ENCODE results near the gene TLDC2. TPM values are rescaled to one million over a fixed set of nuclear protein-coding genes. Genes with fewer than 3 reads are reported as not detected.
A peak's percentile ranks its signal among the peaks of the same experiment; 100 is the strongest.

Gene TLDC2
- total and polyA plus RNA-seq, 4 donors, result 0.05 to 0.33 (median 0.08) TPM; not detected in 1

- 78% methylated on average over 11 of the region's 11 CpGs for WGBS
- Histone ChIP-seq H3K27ac (ENCODE audit: low read depth in 1 of 2, low read length in 2 of 2) (peak overlapping the region; percentile 31 to 50), H3K36me3 (ENCODE audit: control insufficient read depth in 4 of 4, insufficient read depth in 3 of 4, low read depth in 1 of 4, low read length in 3 of 4) (peaks cover 0 to 5% (median 2%) of the 10 kb centered on the region in 4 donors), H3K27me3 (ENCODE audit: control insufficient read depth in 4 of 4, insufficient read depth in 4 of 4, low read length in 3 of 4) (peaks cover 0 to 2% (median 0%) of the 10 kb centered on the region in 4 donors), H3K9me3 (ENCODE audit: control insufficient read depth in 4 of 4, low read length in 3 of 4) (no peaks in the 10 kb centered on the region), H3K4me3 (ENCODE audit: low read depth in 1 of 3, low read length in 3 of 3) (no peak overlapping the region), H3K4me1 (ENCODE audit: control insufficient read depth in 4 of 4, insufficient read depth in 4 of 4, low read length in 3 of 4) (peaks cover 1 to 12% (median 3%) of the 10 kb centered on the region in 4 donors), H3K9ac (ENCODE audit: low read depth in 1 of 2, low read length in 2 of 2) (no peak overlapping the region)
- DNase-seq (ENCODE audit: low spot score), result no peak
- TF ChIP-seq RXRA (IDR thresholded peaks at IDR 0.05) (no peak), FOXA2 (IDR thresholded peaks at IDR 0.05) (no peak), TAF1 (conservative IDR thresholded peaks at IDR 0.05) (no peak), YY1 (IDR thresholded peaks at IDR 0.05) (no peak), RAD21 (IDR thresholded peaks at IDR 0.05) (peak in 1 of 2 donors; percentile 11), EGR1 (IDR thresholded peaks at IDR 0.05; ENCODE audit: low read depth in 2 of 2) (no peak), NR2F2 (IDR thresholded peaks at IDR 0.05) (peak; percentile 76), ZBTB33 (IDR thresholded peaks at IDR 0.05) (no peak), REST (IDR thresholded peaks at IDR 0.05) (no peak), SP1 (IDR thresholded peaks at IDR 0.05) (peak; percentile 9), FOXA1 (IDR thresholded peaks at IDR 0.05) (no peak), ATF3 (IDR thresholded peaks at IDR 0.05) (no peak)
Measured at GRCh38 chr20:36830791-36831691, 44.9 kb upstream of the TLDC2 start.

- no peaks in the 10 kb centered on the region for H3K9me3 ChIP-seq (ENCODE audit: control insufficient read depth in 4 of 4, low read length in 3 of 4)
- no peak overlapping the region for H3K4me3 ChIP-seq (ENCODE audit: low read depth in 1 of 3, low read length in 3 of 3)
- peaks cover 1 to 12% (median 3%) of the 10 kb centered on the region in 4 donors for H3K4me1 ChIP-seq (ENCODE audit: control insufficient read depth in 4 of 4, insufficient read depth in 4 of 4, low read length in 3 of 4)
- peaks cover 0 to 5% (median 2%) of the 10 kb centered on the region in 4 donors for H3K36me3 ChIP-seq (ENCODE audit: control insufficient read depth in 4 of 4, insufficient read depth in 3 of 4, low read depth in 1 of 4, low read length in 3 of 4)
- H3K9ac ChIP-seq (ENCODE audit: low read depth in 1 of 2, low read length in 2 of 2), result no peak overlapping the region
- H3K27me3 ChIP-seq (ENCODE audit: control insufficient read depth in 4 of 4, insufficient read depth in 4 of 4, low read length in 3 of 4), result peaks cover 0 to 2% (median 0%) of the 10 kb centered on the region in 4 donors
- peak overlapping the region in 1 of 2 donors; percentile 42 for H3K27ac ChIP-seq (ENCODE audit: low read depth in 1 of 2, low read length in 2 of 2)
- 78% methylated on average over 7 of the region's 7 CpGs for WGBS
- DNase-seq (ENCODE audit: low spot score), result no peak
- no peak for TF ChIP-seq EGR1 (IDR thresholded peaks at IDR 0.05; ENCODE audit: low read depth in 2 of 2)
- no peak for TF ChIP-seq HNF4G (IDR thresholded peaks at IDR 0.05)
- no peak for TF ChIP-seq NR2F2 (IDR thresholded peaks at IDR 0.05)
- TF ChIP-seq SP1 (IDR thresholded peaks at IDR 0.05), result no peak
- no peak for TF ChIP-seq FOXA2 (IDR thresholded peaks at IDR 0.05)
- TF ChIP-seq JUND (IDR thresholded peaks at IDR 0.05), result no peak
- no peak for TF ChIP-seq REST (IDR thresholded peaks at IDR 0.05)
- TF ChIP-seq GABPA (IDR thresholded peaks at IDR 0.05 in 1 of 2, conservative IDR thresholded peaks at IDR 0.05 in 1 of 2), result no peak
- TF ChIP-seq RXRA (IDR thresholded peaks at IDR 0.05), result no peak
- no peak for TF ChIP-seq MAX (IDR thresholded peaks at IDR 0.05)
- no peak for TF ChIP-seq HNF4A (conservative IDR thresholded peaks at IDR 0.05)
- TF ChIP-seq ATF3 (IDR thresholded peaks at IDR 0.05), result no peak
- TF ChIP-seq ZBTB33 (IDR thresholded peaks at IDR 0.05), result no peak
- TF ChIP-seq TAF1 (conservative IDR thresholded peaks at IDR 0.05), result no peak
- no peak for TF ChIP-seq RAD21 (IDR thresholded peaks at IDR 0.05)
- TF ChIP-seq FOXA1 (IDR thresholded peaks at IDR 0.05), result no peak
- TF ChIP-seq YY1 (IDR thresholded peaks at IDR 0.05), result no peak
Measured at GRCh38 chr20:36832791-36833190, 43.1 kb upstream of the TLDC2 start.
